Lower lobe of right lung (tissue), 2 donors: ENCODE measurements around the gene PRPS2. TPM values are rescaled to one million over a fixed set of nuclear protein-coding genes. Genes with fewer than 3 reads are reported as not detected.

ENCODE experiments used
- ATAC-seq, 2 donors: fragments of 200-7000 bp; cut with Tn5 transposase; one replicate each; pipeline ENCODE4 v1.9.1; 2020 to 2022; ENCODE audit warnings: mild to moderate bottlenecking in 2 of 2, moderate library complexity in 2 of 2
- DNase-seq: peaks from one replicate; pipeline ENCODE4 v3.0.0-alpha.2; 2020
- H3K27ac ChIP-seq: fragments of 200-600 bp; one replicate; pipeline ENCODE4 v1.8.0; 2022
- H3K27me3 ChIP-seq: fragments of 200-600 bp; one replicate; pipeline ENCODE4 v1.8.0; 2022; ENCODE audit warnings: low read depth
- H3K36me3 ChIP-seq: fragments of 200-600 bp; one replicate; pipeline ENCODE4 v1.8.0; 2022; ENCODE audit warnings: mild to moderate bottlenecking
- H3K4me1 ChIP-seq: fragments of 200-600 bp; one replicate; pipeline ENCODE4 v1.8.0; 2022
- H3K4me3 ChIP-seq: fragments of 200-600 bp; one replicate; pipeline ENCODE4 v1.8.0; 2022; ENCODE audit warnings: mild to moderate bottlenecking
- H3K9me3 ChIP-seq: fragments of 200-600 bp; one replicate; pipeline ENCODE4 v1.8.0; 2022
- intact Hi-C: fragments of 100-400 bp; cut with DNase I; formaldehyde crosslinking; loops from one replicate; pipeline ENCODE4 v1.11.0; 2022
- total RNA-seq: library from RNA; stranded (reverse); fragmentation: NEBNext Ultra II Directional; extraction: Animal tissue kit (Norgen Biotek cat#: 25700); gene quantifications from one replicate; pipeline ENCODE4 v1.2.1, GENCODE V29; 2021
- TF ChIP-seq, protein P1 (sequence below): fragments of 200-600 bp; IDR thresholded peaks from one replicate; pipeline ENCODE4 v1.8.0; 2022; ENCODE audit warnings: antibody characterized with exemption, mild to moderate bottlenecking
- donor health status: DM: no; HTN: yes; CAD: no; lungs with severe emphysema.

The PRPS2 gene
- total RNA-seq, 1 donor from 2014 or later, result 26.3 TPM

DNA sequence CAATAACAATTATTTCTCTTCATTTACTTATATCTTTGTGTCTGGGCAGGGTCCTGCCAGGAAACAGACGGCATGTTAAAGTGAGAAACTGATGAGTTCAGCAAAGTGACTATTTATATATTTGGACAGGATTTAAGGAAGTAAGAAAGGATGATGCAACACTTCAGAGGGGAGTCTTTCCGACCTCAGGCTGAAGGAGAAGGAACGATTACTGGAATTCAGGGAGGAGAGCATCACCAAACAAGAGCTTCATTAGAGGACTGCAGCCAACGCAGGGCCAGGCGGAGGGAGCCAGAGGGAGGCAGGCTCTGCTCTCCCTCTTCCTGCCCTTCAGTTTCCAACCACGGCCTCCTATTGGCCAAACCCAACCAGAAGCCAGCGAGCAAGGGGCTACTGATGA is 74.1 kb downstream of the PRPS2 start:
- intact Hi-C loops, result no loop called here
- DNase-seq, result no peak

DNA sequence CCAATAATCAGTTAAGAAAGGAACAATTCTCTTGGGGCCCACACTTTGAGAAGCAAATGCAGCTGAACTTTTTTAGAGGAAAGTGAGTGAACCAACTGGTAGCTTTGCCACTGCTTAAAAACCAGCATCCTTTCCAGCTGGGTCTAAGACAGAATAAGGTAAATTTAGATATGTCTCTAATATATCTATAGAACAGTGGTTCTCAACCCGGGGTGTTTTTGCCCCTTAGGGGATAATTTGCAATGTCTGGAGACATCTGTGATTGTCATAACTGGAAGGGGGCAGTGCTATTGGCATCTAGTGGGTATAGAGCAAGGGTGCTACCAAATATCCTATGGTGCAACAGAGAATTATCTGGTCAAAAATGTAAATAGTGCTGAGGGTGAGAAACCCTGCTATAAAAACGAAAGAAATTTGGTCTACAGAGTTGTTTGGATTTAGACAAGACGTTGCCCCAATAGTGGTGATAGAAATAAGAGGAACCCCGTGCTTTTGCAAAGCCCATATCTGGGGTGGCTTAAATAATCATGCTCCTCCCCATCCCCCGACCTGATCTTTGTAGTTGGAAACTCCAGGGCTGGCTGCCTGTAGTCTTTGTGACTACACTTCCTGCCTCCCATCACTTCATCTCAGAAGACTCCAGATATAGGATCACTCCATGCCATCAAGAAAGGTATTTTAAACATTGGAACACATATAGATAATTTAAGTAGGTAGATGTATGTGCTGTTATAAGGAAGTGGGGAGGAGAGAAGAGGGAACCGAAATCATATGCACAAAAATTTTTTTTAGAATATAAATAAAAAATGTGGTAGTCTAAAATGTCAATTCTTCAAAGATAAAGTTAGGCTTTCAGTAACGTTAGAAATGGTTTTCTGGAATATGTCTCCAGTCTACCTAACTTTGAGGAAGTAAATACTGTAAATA is 75.5 kb downstream of the PRPS2 start, which contains the start of gene TLR7:
Gene TLR7, plus strand, starts transcription at position 622 of the 927 bp plus-strand sequence. CDS start 507 bp downstream, outside the sequence.
- Histone ChIP-seq H3K27ac (no peak within 1 kb of the TSS), H3K36me3 (no peaks in the 10 kb centered on the region), H3K4me1 (no peaks in the 10 kb centered on the region), H3K27me3 (no peaks in the 10 kb centered on the region), H3K9me3 (no peaks in the 10 kb centered on the region), H3K4me3 (no peak within 1 kb of the TSS)
- ATAC-seq, result no peak
- DNase-seq, result no peak
- TF ChIP-seq, protein P1, sequence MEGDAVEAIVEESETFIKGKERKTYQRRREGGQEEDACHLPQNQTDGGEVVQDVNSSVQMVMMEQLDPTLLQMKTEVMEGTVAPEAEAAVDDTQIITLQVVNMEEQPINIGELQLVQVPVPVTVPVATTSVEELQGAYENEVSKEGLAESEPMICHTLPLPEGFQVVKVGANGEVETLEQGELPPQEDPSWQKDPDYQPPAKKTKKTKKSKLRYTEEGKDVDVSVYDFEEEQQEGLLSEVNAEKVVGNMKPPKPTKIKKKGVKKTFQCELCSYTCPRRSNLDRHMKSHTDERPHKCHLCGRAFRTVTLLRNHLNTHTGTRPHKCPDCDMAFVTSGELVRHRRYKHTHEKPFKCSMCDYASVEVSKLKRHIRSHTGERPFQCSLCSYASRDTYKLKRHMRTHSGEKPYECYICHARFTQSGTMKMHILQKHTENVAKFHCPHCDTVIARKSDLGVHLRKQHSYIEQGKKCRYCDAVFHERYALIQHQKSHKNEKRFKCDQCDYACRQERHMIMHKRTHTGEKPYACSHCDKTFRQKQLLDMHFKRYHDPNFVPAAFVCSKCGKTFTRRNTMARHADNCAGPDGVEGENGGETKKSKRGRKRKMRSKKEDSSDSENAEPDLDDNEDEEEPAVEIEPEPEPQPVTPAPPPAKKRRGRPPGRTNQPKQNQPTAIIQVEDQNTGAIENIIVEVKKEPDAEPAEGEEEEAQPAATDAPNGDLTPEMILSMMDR, result no peak
- intact Hi-C loops, result no loop called here

More for the DNA sequence above, 74.1 kb downstream of the PRPS2 start:
- Histone ChIP-seq H3K9me3 (no peaks in the 10 kb centered on the region), H3K4me1 (no peaks in the 10 kb centered on the region), H3K27ac (no peak overlapping the region), H3K4me3 (no peak overlapping the region), H3K36me3 (no peaks in the 10 kb centered on the region), H3K27me3 (no peaks in the 10 kb centered on the region)
- TF ChIP-seq, protein P1, result no peak
- peak; percentile 19 to 39 for ATAC-seq

DNA sequence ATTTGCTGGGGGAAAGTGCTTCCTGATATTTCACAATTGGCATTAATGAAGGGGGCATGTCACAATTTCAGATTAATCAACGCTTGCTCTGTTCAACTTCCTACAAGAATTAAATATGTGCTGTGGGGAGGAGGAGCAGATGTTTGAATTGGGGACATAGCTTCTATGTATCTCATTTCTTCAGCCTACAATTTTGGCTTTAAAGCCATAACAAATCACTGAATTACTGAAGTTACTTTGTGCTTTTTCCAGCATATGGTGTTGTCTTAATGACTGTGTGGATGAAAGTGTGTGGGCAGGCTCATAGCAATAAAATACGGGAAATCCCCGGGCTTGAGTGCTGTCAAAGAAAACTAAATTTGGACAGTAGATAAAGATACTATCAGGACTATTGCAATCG is 76.5 kb downstream of the PRPS2 start:
- no peak overlapping the region for H3K4me3 ChIP-seq
- H3K36me3 ChIP-seq, result no peaks in the 10 kb centered on the region
- DNase-seq (no peak), ATAC-seq (peak in 1 of 2 donors; percentile 47)
- H3K9me3 ChIP-seq, result no peaks in the 10 kb centered on the region
- intact Hi-C loops, result no loop called here
- no peaks in the 10 kb centered on the region for H3K27me3 ChIP-seq
- no peaks in the 10 kb centered on the region for H3K4me1 ChIP-seq
- TF ChIP-seq, protein P1, result no peak
- no peak overlapping the region for H3K27ac ChIP-seq

DNA sequence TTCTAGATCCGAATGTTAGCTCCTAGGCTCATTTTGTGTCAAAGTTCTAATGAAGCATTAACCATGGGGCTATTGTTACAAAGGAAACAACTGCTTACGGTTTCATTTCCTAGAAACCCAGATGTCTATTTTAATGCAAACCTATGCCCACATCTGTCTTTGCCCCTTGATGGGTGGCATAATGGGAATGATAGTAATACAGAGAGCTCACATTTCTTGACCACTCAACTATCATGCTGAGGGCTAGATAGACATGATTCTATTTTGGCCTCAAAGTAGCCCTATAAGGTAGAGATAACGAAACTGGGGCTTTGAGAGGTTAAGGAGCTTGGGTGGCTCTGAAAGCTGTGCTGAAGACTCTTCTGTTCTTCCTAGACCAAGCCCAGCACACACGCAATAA is 77.5 kb downstream of the PRPS2 start:
- ATAC-seq (no peak), DNase-seq (no peak)
- H3K27ac ChIP-seq, result peak overlapping the region; percentile 24
- no peaks in the 10 kb centered on the region for H3K4me1 ChIP-seq
- H3K9me3 ChIP-seq, result no peaks in the 10 kb centered on the region
- no peaks in the 10 kb centered on the region for H3K27me3 ChIP-seq
- H3K36me3 ChIP-seq, result no peaks in the 10 kb centered on the region
- intact Hi-C loops, result no loop called here
- TF ChIP-seq, protein P1, result no peak
- H3K4me3 ChIP-seq, result no peak overlapping the region

DNA sequence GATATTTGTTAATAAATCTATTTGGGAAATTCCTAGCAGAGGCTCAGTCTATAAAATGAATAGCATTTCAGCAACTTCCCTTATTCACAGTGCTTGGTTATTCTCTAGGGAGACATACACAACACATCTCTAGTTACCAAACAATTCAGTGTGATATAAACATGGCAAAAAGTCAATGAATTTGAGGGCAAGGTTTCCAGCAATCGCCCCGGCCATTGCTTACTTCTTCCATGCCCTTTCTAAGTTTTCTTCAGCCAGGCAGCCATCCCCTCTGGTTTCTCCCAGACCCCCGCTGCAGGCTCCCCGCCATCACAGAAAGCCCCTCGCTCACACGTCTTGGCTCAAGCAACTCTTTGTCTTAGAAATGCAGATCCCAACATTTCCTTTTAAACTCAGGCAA is 80.0 kb downstream of the PRPS2 start:
- Histone ChIP-seq H3K9me3 (no peaks in the 10 kb centered on the region), H3K4me1 (no peaks in the 10 kb centered on the region), H3K27me3 (no peaks in the 10 kb centered on the region), H3K4me3 (no peak overlapping the region), H3K27ac (no peak overlapping the region), H3K36me3 (no peaks in the 10 kb centered on the region)
- TF ChIP-seq, protein P1, result no peak
- intact Hi-C loops, result no loop called here
- no peak for DNase-seq
- ATAC-seq, result no peak
